NK-92 (cell line): ENCODE results near the gene MAP3K5.
"Not testable (repeated sequence)": the region's sequence is repeated elsewhere in the genome, so short reads cannot be mapped to it uniquely, and the experiment has no call there.

ENCODE experiments used
- DNase-seq: peaks from one replicate; lab custom pipeline; 2025; ENCODE audit not compliant: unreplicated experiment; lab: John Stamatoyannopoulos, UW

MAP3K5 gene

DNA sequence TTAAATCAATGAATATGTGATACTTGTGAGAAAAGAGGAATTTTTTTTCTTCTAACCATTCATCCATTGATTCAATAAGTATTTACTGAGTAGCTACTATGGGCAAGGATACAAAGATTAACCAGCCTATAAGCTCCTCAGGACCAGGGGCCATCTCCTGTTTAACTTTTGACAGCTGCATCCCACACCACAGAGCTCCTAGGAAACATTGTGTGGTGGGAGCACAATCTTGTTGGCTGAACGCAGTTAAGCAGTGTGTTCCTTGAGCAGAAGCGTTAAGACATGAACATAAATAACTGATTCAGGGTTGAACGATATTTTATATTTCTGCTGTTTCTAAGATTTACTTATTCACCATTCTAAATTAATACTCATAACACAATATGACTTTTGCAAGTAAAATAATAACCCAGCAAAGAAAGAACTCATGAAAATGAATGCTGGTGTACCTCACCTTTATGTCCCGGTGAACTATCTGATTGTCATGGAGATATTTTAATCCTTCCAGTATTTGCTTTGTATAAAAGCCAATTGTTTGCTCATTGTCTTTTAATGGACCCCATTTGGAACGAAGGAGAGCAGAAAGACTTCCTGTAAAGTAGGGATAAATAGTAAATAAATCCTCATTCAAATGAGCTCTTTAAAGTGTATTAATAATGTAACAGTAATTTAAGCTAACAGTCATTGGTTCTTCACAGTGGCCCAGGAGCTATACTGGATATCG is 179.4 kb downstream of the MAP3K5 start:
- DNase-seq, result no peak

DNA sequence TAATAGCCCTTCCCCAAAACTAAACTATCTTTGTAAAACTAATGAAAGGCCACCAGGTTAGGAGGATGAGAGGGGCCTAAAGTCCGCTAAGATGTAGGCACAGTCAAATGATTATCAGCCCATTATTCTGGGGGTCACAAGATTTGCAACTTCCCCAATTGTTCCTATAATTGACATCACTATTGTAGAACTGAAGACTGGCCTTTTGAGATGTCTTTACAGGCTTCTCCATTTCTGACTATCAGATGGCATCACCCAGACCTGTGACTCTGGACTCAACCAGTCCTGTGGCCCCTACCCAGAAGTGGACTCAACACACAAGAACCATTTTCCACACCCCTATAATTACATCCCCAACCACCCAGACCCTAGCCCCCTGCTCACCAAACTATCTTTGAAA is 180.5 kb downstream of the MAP3K5 start:
- no peak for DNase-seq

DNA sequence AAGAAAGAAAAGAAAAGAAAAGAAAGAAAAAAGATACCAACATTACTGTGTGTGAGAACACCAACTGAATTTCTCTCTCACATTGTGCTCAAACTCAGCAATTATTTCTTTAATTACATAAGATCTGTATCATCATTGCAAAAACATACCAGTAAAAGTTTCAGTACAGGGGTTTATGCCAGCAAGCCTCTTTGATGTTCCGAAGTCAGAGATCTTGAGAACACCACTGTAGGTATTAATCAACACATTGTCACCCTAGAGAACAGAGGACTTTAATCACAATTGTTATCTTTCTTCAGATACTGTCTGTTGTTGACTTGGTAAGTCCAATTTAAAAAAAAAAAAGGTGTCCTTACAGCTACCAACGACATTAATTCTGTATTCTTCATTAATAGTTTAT is 181.1 kb downstream of the MAP3K5 start:
- no peak for DNase-seq

- no peak for DNase-seq
These were observed 182.2 kb downstream of the MAP3K5 start for GRCh38 chr6:136609873-136610706.

DNA sequence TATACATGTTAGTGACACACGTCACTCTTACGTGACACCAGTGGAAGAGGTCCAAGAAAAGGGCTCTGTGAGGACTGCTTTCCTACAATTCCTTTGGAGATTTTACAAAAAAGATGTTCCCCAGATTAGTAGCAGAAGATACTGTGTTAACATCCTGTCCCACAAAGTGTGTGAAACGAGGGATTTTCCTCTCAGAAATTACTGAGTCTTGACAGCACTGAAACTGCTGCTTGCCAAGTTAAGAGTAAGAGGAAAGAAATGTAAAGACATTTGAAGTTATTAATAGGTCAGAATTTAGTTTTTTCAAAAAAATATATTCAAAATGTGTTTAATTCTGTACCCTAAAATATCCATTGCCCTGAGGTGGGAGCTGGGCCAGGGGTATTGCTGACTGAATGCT is 183.3 kb downstream of the MAP3K5 start:
- no peak for DNase-seq

- DNase-seq, result no peak
These were observed 184.1 kb downstream of the MAP3K5 start for GRCh38 chr6:136607932-136608772.

- no peak for DNase-seq
These were observed 184.9 kb downstream of the MAP3K5 start for GRCh38 chr6:136607204-136607931.

- no peak for DNase-seq
These were observed 187.3 kb downstream of the MAP3K5 start for GRCh38 chr6:136604928-136605510.

- DNase-seq, result no peak
These were observed 187.9 kb downstream of the MAP3K5 start for GRCh38 chr6:136604328-136604825.

DNA sequence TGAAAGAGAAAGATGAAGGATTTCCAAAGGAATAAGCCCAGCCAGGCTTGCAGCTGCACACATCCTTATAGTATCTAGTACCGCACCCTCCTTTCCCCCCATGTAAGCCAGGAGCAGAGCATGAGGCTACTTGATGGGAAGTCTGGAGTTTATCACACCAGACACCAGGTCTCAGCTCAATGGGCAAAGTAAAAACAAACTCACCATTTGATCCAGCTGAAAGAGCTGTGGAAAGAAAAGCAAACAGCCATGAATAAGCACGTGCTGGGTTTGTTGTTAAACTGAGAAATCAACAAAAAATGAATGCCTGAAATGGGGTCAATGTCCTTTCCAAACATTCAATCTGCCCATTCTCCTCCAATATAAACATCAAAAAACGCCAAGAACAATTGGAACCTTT is 191.5 kb downstream of the MAP3K5 start:
- no peak for DNase-seq

GRCh38 chr6:136599329-136600011 is 192.8 kb downstream of the MAP3K5 start:
- DNase-seq, result no peak

GRCh38 chr6:136598048-136598447 is 194.2 kb downstream of the MAP3K5 start:
- no peak for DNase-seq

- no peak for DNase-seq
These were observed 197.6 kb downstream of the MAP3K5 start for GRCh38 chr6:136594671-136595070.

DNA sequence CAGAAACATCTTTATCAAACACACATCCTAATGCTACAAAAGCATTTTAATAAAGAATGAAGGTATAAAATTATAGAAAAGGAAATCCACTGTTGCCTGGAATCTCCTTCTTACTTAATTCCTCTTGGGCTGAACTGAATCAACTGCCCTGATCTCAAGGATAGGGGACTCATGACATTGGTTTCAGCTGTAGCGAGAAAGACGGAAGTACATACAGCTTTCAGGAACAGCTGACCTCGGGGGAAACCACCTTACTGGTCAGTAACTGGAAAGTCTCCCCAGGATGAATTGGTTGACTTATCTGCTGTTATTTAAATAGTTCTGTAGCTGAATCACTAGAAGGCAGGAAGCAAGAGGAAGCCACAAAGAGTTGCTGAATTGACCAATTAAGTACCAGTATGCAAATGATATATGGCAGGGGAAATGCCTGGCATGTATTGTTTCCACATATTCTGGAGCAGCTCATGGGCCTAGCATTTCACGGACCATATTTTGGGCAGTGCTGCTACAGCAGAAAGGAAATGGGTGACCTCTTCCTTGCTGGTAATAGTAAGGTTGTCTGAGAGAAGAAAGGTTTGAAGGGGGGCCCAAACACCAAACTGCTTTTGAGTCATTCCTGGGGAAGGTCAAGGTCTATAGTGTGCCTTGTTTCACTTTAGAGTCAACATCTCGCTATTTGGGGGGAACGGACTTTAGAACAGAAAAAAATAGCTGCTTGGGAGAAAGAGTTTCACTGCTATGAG is 198.4 kb downstream of the MAP3K5 start:
- DNase-seq, result no peak

GRCh38 chr6:136592930-136593673 is 199.2 kb downstream of the MAP3K5 start:
- no peak for DNase-seq

DNA sequence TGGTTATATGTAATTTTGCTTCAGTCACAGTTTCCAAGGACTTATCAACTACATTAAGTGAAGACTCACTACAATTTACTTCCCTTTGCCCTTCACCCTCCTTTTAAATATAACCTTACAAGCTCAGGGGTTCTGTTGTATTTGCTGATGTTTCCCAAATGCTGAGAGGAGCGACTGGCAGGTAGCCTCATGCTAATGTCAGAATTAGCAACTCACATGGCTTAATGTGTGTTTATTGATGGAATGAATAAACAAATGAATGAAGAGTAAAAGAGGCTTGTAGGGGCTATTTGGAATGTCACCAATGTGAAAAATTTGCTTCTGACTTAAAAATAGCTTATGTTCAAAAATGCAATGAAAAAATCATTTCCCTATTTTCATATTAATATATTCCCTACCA is 200.7 kb downstream of the MAP3K5 start:
- DNase-seq, result no peak

DNA sequence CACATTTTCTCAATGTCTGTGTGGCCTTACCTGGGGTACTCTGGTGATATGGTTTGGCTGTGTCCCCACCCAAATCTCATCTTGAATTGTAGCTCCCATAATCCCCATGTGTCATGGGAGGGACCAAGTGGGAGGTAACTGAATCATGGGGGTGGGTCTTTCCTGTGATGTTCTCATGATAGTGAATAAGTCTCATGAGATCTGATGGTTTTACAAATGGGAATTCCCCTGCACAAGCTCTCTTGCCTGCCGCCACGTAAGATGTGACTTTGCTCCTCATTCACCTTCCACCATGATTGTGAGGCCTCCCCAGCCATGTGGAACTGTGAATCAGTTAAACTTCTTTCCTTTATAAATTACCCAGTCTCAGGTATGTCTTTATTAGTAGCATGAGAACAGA is 201.4 kb downstream of the MAP3K5 start:
- DNase-seq, result not testable (repeated sequence)

DNA sequence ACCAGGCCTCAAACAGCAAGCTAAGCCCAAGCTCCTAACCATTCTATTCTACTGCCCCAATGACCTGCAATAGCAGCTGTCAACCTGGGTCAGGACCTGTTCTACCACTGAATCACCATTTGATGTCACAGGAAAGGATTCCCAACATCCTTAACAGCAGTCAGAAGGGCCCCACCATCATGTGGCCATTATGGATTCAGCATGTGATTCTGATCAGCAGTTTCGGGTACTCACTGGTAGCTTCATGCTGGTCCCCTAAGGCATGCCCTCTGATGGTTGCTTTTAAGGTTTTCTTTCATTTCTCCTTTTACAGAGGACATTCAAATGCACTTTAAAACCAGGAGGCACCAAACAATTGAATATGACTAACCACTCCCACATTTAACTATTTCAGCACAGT is 204.8 kb downstream of the MAP3K5 start:
- DNase-seq, result no peak
